ENCODE data around the gene GZMM.

GZMM gene

GRCh38 chr19:498977-499623, 44.8 kb upstream of the GZMM start:
- TF ChIP-seq SPI1 (IDR thresholded peaks at IDR 0.05; ENCODE audit: low read depth, low read length) (no peak), TAF1 (IDR thresholded peaks at IDR 0.05; ENCODE audit: low read depth, low read length) (no peak), PAX5 (IDR thresholded peaks at IDR 0.05; ENCODE audit: insufficient read depth, low read length, severe bottlenecking) (no peak), POU2F2 (IDR thresholded peaks at IDR 0.05; ENCODE audit: low read depth, low read length) (no peak), POLR2AphosphoS5 (IDR thresholded peaks at IDR 0.05; ENCODE audit: low read depth, low read length) (no peak), POLR2A (IDR thresholded peaks at IDR 0.05; ENCODE audit: low read depth, low read length) (no peak)
- FAIRE-seq, result peak; percentile 41
- no peak for DNase-seq (ENCODE audit: insufficient read length, low spot score)

- DNase-seq (ENCODE audit: insufficient read length, low spot score) (no peak), FAIRE-seq (no peak)
- TF ChIP-seq POLR2A (IDR thresholded peaks at IDR 0.05; ENCODE audit: low read depth, low read length), result no peak
- TF ChIP-seq POU2F2 (IDR thresholded peaks at IDR 0.05; ENCODE audit: low read depth, low read length), result no peak
- no peak for TF ChIP-seq POLR2AphosphoS5 (IDR thresholded peaks at IDR 0.05; ENCODE audit: low read depth, low read length)
- no peak for TF ChIP-seq PAX5 (IDR thresholded peaks at IDR 0.05; ENCODE audit: insufficient read depth, low read length, severe bottlenecking)
- no peak for TF ChIP-seq TAF1 (IDR thresholded peaks at IDR 0.05; ENCODE audit: low read depth, low read length)
- TF ChIP-seq SPI1 (IDR thresholded peaks at IDR 0.05; ENCODE audit: low read depth, low read length), result no peak
Measured at GRCh38 chr19:501646-502045, 42.2 kb upstream of the GZMM start.

- no peak for FAIRE-seq
- no peak for TF ChIP-seq POLR2AphosphoS5 (IDR thresholded peaks at IDR 0.05; ENCODE audit: low read depth, low read length)
- no peak for TF ChIP-seq POU2F2 (IDR thresholded peaks at IDR 0.05; ENCODE audit: low read depth, low read length)
- TF ChIP-seq PAX5 (IDR thresholded peaks at IDR 0.05; ENCODE audit: insufficient read depth, low read length, severe bottlenecking), result no peak
- no peak for TF ChIP-seq TAF1 (IDR thresholded peaks at IDR 0.05; ENCODE audit: low read depth, low read length)
- TF ChIP-seq SPI1 (IDR thresholded peaks at IDR 0.05; ENCODE audit: low read depth, low read length), result no peak
- TF ChIP-seq POLR2A (IDR thresholded peaks at IDR 0.05; ENCODE audit: low read depth, low read length), result no peak
- DNase-seq (ENCODE audit: insufficient read length, low spot score), result no peak
Measured at GRCh38 chr19:504616-505015, 39.2 kb upstream of the GZMM start.

- FAIRE-seq (peak; percentile 99), DNase-seq (ENCODE audit: insufficient read length, low spot score) (peak; percentile 97)
- peak; percentile 78 for TF ChIP-seq POU2F2 (IDR thresholded peaks at IDR 0.05; ENCODE audit: low read depth, low read length)
- no peak for TF ChIP-seq PAX5 (IDR thresholded peaks at IDR 0.05; ENCODE audit: insufficient read depth, low read length, severe bottlenecking)
- TF ChIP-seq POLR2A (IDR thresholded peaks at IDR 0.05; ENCODE audit: low read depth, low read length), result no peak
- no peak for TF ChIP-seq POLR2AphosphoS5 (IDR thresholded peaks at IDR 0.05; ENCODE audit: low read depth, low read length)
- no peak for TF ChIP-seq TAF1 (IDR thresholded peaks at IDR 0.05; ENCODE audit: low read depth, low read length)
- no peak for TF ChIP-seq SPI1 (IDR thresholded peaks at IDR 0.05; ENCODE audit: low read depth, low read length)
Measured at GRCh38 chr19:506404-507285, 37.2 kb upstream of the GZMM start.

- TF ChIP-seq PAX5 (IDR thresholded peaks at IDR 0.05; ENCODE audit: insufficient read depth, low read length, severe bottlenecking), result no peak
- no peak for TF ChIP-seq SPI1 (IDR thresholded peaks at IDR 0.05; ENCODE audit: low read depth, low read length)
- TF ChIP-seq POLR2AphosphoS5 (IDR thresholded peaks at IDR 0.05; ENCODE audit: low read depth, low read length), result peak; percentile 14; the same call in 1 of the 2 replicates
- TF ChIP-seq TAF1 (IDR thresholded peaks at IDR 0.05; ENCODE audit: low read depth, low read length), result peak; percentile 85
- peak; percentile 71 for TF ChIP-seq POLR2A (IDR thresholded peaks at IDR 0.05; ENCODE audit: low read depth, low read length)
- TF ChIP-seq POU2F2 (IDR thresholded peaks at IDR 0.05; ENCODE audit: low read depth, low read length), result no peak; the same call in 1 of the 2 replicates
- DNase-seq (ENCODE audit: insufficient read length, low spot score), result peak; percentile 78
- FAIRE-seq, result no peak
Measured at GRCh38 chr19:507286-508203, 36.3 kb upstream of the GZMM start, which contains the start of gene TPGS1. Gene TPGS1 (plus strand): TSS chr19:507497. CDS start chr19:507507, 10 bp downstream.

DNA sequence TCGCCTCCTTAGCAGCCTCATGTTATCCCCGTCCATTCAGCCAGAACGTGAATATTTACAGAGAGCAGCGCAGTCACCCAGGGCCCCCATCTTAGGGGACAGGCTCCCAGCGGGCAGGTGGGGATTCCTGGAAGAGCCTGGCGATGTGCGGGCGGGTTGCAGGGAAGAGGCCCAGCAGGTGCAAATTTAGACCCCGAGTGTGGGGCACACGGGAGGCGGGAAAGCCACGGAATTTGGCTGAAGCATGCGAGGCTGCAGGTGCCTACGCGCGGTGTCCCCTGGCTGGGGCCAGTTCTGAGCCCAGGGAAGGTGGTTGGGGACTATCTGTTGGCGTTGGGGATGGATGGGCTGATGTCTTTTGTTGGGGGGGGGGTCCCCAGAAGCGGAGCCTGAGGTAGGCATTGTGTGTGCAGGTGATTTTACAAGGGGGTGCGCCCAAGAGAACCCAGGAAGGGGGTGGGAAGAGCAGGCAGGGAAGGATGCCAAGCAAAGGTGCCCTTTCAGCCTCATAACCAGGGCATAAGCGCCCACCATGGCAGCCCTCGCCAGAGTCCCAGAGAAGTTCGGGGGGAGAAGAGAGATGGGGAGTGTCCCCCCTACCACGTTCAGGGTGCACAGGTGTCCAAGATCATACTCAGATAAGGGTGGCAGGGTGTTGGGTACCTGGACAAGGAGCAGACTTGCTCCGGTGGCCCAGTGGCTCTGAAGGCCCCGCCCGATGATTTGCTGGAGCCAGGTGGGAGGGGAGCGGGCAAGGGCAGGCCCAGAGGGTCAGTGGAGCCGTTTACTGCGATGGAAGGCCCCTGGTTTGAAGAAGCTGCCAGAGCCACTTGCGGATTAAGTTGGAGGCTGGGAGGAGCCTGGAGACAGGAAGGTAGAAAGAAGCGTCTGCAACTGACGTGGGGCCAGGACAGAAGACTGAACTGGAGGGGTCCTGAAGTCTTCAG, 35.4 kb upstream of the GZMM start:
- FAIRE-seq (no peak), DNase-seq (ENCODE audit: insufficient read length, low spot score) (no peak)
- TF ChIP-seq TAF1 (IDR thresholded peaks at IDR 0.05; ENCODE audit: low read depth, low read length) (no peak), POLR2AphosphoS5 (IDR thresholded peaks at IDR 0.05; ENCODE audit: low read depth, low read length) (no peak), POU2F2 (IDR thresholded peaks at IDR 0.05; ENCODE audit: low read depth, low read length) (no peak), PAX5 (IDR thresholded peaks at IDR 0.05; ENCODE audit: insufficient read depth, low read length, severe bottlenecking) (no peak), POLR2A (IDR thresholded peaks at IDR 0.05; ENCODE audit: low read depth, low read length) (no peak)

GRCh38 chr19:510606-511100, 33.2 kb upstream of the GZMM start:
- TF ChIP-seq PAX5 (IDR thresholded peaks at IDR 0.05; ENCODE audit: insufficient read depth, low read length, severe bottlenecking) (no peak), POLR2AphosphoS5 (IDR thresholded peaks at IDR 0.05; ENCODE audit: low read depth, low read length) (no peak), POU2F2 (IDR thresholded peaks at IDR 0.05; ENCODE audit: low read depth, low read length) (no peak), POLR2A (IDR thresholded peaks at IDR 0.05; ENCODE audit: low read depth, low read length) (no peak), SPI1 (IDR thresholded peaks at IDR 0.05; ENCODE audit: low read depth, low read length) (no peak), TAF1 (IDR thresholded peaks at IDR 0.05; ENCODE audit: low read depth, low read length) (no peak)
- FAIRE-seq, result peak; percentile 96

More at GRCh38 chr19:510606-511100, 33.2 kb upstream of the GZMM start:
- peak; percentile 84 for DNase-seq (ENCODE audit: insufficient read length, low spot score)
